Measurements from ENCODE around the gene NEURL1. TPM values are rescaled to one million over a fixed set of nuclear protein-coding genes. Genes with fewer than 3 reads are reported as not detected.

NEURL1 gene
- polyA plus RNA-seq, 3 donors = 3.0 to 17.2 (median 3.3) TPM

- H3K4me2 ChIP-seq (replicated peaks; ENCODE audit: extremely low read depth, low read length, poor library complexity, severe bottlenecking) = no peak overlapping the region
- no peak for DNase-seq
Measured at GRCh38 chr10:103544657-103545310, 51.3 kb downstream of the NEURL1 start.

DNA sequence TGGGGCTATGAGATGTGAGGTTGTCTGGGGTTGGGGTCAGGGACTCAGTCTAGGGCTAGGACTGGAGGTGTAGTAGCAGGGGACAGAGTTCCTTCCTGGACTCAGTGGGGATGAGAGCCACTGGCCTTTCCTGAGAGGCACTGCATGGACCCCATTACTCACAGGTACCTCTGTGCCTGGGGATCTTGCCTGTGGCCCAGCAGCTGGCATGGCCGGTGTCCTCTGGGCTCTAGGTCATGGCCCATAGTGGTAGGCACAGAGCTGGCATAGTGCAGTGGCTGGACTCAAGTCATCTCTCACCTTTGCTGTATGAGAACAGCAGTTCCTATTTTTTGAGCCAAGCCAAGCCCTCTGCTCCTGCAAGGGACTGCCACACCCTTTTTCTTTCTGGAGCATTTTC is 51.9 kb downstream of the NEURL1 start:
- Histone ChIP-seq H3K4me3 (replicated peaks in 1 of 3; ENCODE audit: low read depth in 2 of 3, low read length in 3 of 3) (no peak overlapping the region), H3K27ac (ENCODE audit: low read depth in 1 of 2, low read length in 2 of 2) (no peak overlapping the region), H3K27me3 (ENCODE audit: control insufficient read depth in 2 of 2, insufficient read depth in 2 of 2, low read length in 2 of 2) (peaks cover 0 to 7% of the 10 kb centered on the region in 2 donors), H3K79me2 (ENCODE audit: insufficient read depth, low read length) (no peaks in the 10 kb centered on the region), H2AFZ (ENCODE audit: insufficient read depth, low read depth, low read length, poor library complexity, severe bottlenecking) (no peak overlapping the region), H3K9me3 (replicated peaks in 1 of 2; ENCODE audit: control insufficient read depth in 1 of 2, insufficient read depth in 1 of 2, low read length in 2 of 2) (no peaks in the 10 kb centered on the region), H3K4me2 (replicated peaks; ENCODE audit: extremely low read depth, low read length, poor library complexity, severe bottlenecking) (no peak overlapping the region), H3K36me3 (replicated peaks in 1 of 2; ENCODE audit: control insufficient read depth in 1 of 2, insufficient read depth in 2 of 2, low read length in 2 of 2) (no peaks in the 10 kb centered on the region), H3K9ac (ENCODE audit: insufficient read depth, low read length, poor library complexity, severe bottlenecking) (no peak overlapping the region), H3K4me1 (ENCODE audit: control insufficient read depth in 1 of 2, insufficient read depth in 2 of 2, low read length in 2 of 2) (peaks cover 14 to 15% of the 10 kb centered on the region in 2 donors), H4K20me1 (ENCODE audit: insufficient read depth, low read length) (no peaks in the 10 kb centered on the region)
- intact Hi-C loops (cut with micrococcal nuclease) = no loop called here
- no peak for DNase-seq
- WGBS (ENCODE audit: insufficient coverage) = 100% methylated on average over 1 of the region's 1 CpG
- Mint-ChIP-seq H3K27ac (no peak overlapping the region), H3K4me3 (no peak overlapping the region), H3K27me3 (ENCODE audit: low read depth in 3 of 3) (peaks cover 17 to 19% (median 18%) of the 10 kb centered on the region in 3 donors), H3K4me1 (peaks cover 24% of the 10 kb centered on the region), H3K36me3 (no peaks in the 10 kb centered on the region), H3K9me3 (no peaks in the 10 kb centered on the region)
- no peak for TF ChIP-seq CTCF (IDR thresholded peaks at IDR 0.05)

More at GRCh38 chr10:103544657-103545310, 51.3 kb downstream of the NEURL1 start:
- Histone ChIP-seq H3K27me3 (ENCODE audit: control insufficient read depth in 2 of 2, insufficient read depth in 2 of 2, low read length in 2 of 2) (peaks cover 0 to 7% of the 10 kb centered on the region in 2 donors), H3K79me2 (ENCODE audit: insufficient read depth, low read length) (no peaks in the 10 kb centered on the region), H3K27ac (ENCODE audit: low read depth in 1 of 2, low read length in 2 of 2) (no peak overlapping the region), H3K9me3 (replicated peaks in 1 of 2; ENCODE audit: control insufficient read depth in 1 of 2, insufficient read depth in 1 of 2, low read length in 2 of 2) (no peaks in the 10 kb centered on the region), H3K36me3 (replicated peaks in 1 of 2; ENCODE audit: control insufficient read depth in 1 of 2, insufficient read depth in 2 of 2, low read length in 2 of 2) (no peaks in the 10 kb centered on the region), H4K20me1 (ENCODE audit: insufficient read depth, low read length) (no peaks in the 10 kb centered on the region), H2AFZ (ENCODE audit: insufficient read depth, low read depth, low read length, poor library complexity, severe bottlenecking) (no peak overlapping the region), H3K4me3 (replicated peaks in 1 of 3; ENCODE audit: low read depth in 2 of 3, low read length in 3 of 3) (no peak overlapping the region), H3K9ac (ENCODE audit: insufficient read depth, low read length, poor library complexity, severe bottlenecking) (no peak overlapping the region), H3K4me1 (ENCODE audit: control insufficient read depth in 1 of 2, insufficient read depth in 2 of 2, low read length in 2 of 2) (peaks cover 11 to 12% of the 10 kb centered on the region in 2 donors)
- Mint-ChIP-seq H3K36me3 (no peaks in the 10 kb centered on the region), H3K27me3 (ENCODE audit: low read depth in 3 of 3) (peaks cover 16 to 18% (median 17%) of the 10 kb centered on the region in 3 donors), H3K4me3 (no peak overlapping the region), H3K27ac (no peak overlapping the region), H3K4me1 (peaks cover 18% of the 10 kb centered on the region), H3K9me3 (no peaks in the 10 kb centered on the region)
- no peak for TF ChIP-seq CTCF (IDR thresholded peaks at IDR 0.05)
- 81% methylated on average over 8 of the region's 8 CpGs for WGBS (ENCODE audit: insufficient coverage)
- intact Hi-C loops (cut with micrococcal nuclease) = no loop called here
